ENCODE results near the gene GALNT2.

The GALNT2 gene

DNA sequence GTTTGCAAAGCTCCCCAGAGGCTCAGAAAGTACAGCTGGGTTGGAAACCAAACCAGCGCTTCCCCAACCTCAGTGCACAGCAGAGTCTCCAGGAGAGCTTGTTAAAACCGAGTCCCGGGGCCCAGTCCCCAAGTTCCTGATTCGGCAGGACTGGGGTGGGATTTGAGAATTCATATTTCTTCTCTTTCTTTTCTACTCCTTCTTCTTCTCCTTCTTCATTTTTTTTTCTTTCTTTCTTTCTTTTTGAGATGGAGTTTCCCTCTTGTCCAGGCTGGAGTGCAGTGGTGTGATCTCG is 222.3 kb downstream of the GALNT2 start:
- H3K27ac Mint-ChIP-seq (ENCODE audit: low read depth), result no peak overlapping the region
- H3K27me3 Mint-ChIP-seq, result peaks cover 54% of the 10 kb centered on the region
- no peak overlapping the region for H3K4me3 Mint-ChIP-seq
- no peaks in the 10 kb centered on the region for H3K36me3 Mint-ChIP-seq (ENCODE audit: insufficient read depth)
- ATAC-seq (replicated peaks; ENCODE audit: extremely low read depth, poor library complexity, severe bottlenecking), result no peak
- no peaks in the 10 kb centered on the region for H3K9me3 Mint-ChIP-seq
- DNase-seq (ENCODE audit: low spot score in 2 of 2), result no peak
- peaks cover 9% of the 10 kb centered on the region for H3K4me1 Mint-ChIP-seq

- H3K4me1 Mint-ChIP-seq, result peaks cover 9% of the 10 kb centered on the region
- no peak for DNase-seq (ENCODE audit: low spot score in 2 of 2)
Measured at GRCh38 chr1:230291731-230292620, 224.9 kb downstream of the GALNT2 start.

DNA sequence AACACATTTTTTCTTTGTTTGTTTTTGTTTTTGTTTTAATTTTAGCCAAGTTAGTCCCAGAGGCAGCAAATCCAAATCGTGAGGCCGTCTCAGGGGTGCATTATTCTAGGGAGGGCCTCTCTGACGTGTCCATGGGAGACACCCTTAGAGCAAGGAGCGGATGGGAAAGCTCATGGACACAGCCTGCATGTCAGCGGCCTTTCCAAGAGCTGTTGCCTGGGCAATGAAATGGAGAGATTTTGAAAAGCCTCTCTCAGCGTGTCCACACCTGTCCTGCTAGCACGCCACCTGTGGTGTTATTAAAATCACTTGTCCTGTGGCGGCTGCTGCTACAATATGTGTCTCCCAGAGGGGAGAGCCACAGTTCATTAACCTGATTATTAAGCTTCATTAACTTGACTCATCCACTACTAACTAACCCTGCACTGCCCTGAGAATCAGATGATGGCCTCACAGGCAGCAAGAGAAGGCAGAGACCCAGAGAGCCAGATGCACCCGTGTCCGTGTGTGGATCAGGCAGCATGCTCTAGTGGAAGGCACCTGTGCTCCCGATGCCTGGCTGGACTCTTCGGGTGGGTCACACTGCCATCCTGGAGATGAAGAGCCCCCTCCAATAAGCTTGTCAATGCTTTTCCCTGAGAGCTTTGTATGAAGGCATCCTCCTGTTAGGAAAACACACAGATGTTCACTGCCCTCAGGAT is 225.8 kb downstream of the GALNT2 start:
- DNase-seq (ENCODE audit: low spot score in 2 of 2) (no peak), ATAC-seq (replicated peaks; ENCODE audit: extremely low read depth, poor library complexity, severe bottlenecking) (no peak)
- Mint-ChIP-seq H3K4me3 (no peak overlapping the region), H3K36me3 (ENCODE audit: insufficient read depth) (no peaks in the 10 kb centered on the region), H3K4me1 (peaks cover 9% of the 10 kb centered on the region), H3K9me3 (no peaks in the 10 kb centered on the region), H3K27me3 (peaks cover 69% of the 10 kb centered on the region), H3K27ac (ENCODE audit: low read depth) (no peak overlapping the region)

More at GRCh38 chr1:230291731-230292620, 224.9 kb downstream of the GALNT2 start:
- H3K4me3 Mint-ChIP-seq, result no peak overlapping the region
- H3K27ac Mint-ChIP-seq (ENCODE audit: low read depth), result no peak overlapping the region
- H3K27me3 Mint-ChIP-seq, result peaks cover 75% of the 10 kb centered on the region
- ATAC-seq (replicated peaks; ENCODE audit: extremely low read depth, poor library complexity, severe bottlenecking), result no peak
- H3K36me3 Mint-ChIP-seq (ENCODE audit: insufficient read depth), result no peaks in the 10 kb centered on the region
- no peaks in the 10 kb centered on the region for H3K9me3 Mint-ChIP-seq

- no peak for DNase-seq (ENCODE audit: low spot score in 2 of 2)
- Mint-ChIP-seq H3K9me3 (no peaks in the 10 kb centered on the region), H3K27ac (ENCODE audit: low read depth) (no peak overlapping the region), H3K27me3 (peaks cover 64% of the 10 kb centered on the region), H3K4me1 (peaks cover 9% of the 10 kb centered on the region), H3K36me3 (ENCODE audit: insufficient read depth) (no peaks in the 10 kb centered on the region), H3K4me3 (no peak overlapping the region)
- no peak for ATAC-seq (replicated peaks; ENCODE audit: extremely low read depth, poor library complexity, severe bottlenecking)
Measured at GRCh38 chr1:230293390-230293700, 226.3 kb downstream of the GALNT2 start.

- H3K27me3 Mint-ChIP-seq, result peaks cover 54% of the 10 kb centered on the region
- H3K36me3 Mint-ChIP-seq (ENCODE audit: insufficient read depth), result no peaks in the 10 kb centered on the region
- no peak for DNase-seq (ENCODE audit: low spot score in 2 of 2)
- no peak overlapping the region for H3K4me3 Mint-ChIP-seq
- H3K4me1 Mint-ChIP-seq, result peaks cover 9% of the 10 kb centered on the region
- no peaks in the 10 kb centered on the region for H3K9me3 Mint-ChIP-seq
- no peak for ATAC-seq (replicated peaks; ENCODE audit: extremely low read depth, poor library complexity, severe bottlenecking)
- H3K27ac Mint-ChIP-seq (ENCODE audit: low read depth), result no peak overlapping the region
Measured at GRCh38 chr1:230295367-230295766, 228.3 kb downstream of the GALNT2 start.

- H3K27me3 Mint-ChIP-seq, result peaks cover 29% of the 10 kb centered on the region
- H3K9me3 Mint-ChIP-seq, result no peaks in the 10 kb centered on the region
- no peak overlapping the region for H3K27ac Mint-ChIP-seq (ENCODE audit: low read depth)
- ATAC-seq (replicated peaks; ENCODE audit: extremely low read depth, poor library complexity, severe bottlenecking) (no peak), DNase-seq (ENCODE audit: low spot score in 2 of 2) (no peak)
- no peak overlapping the region for H3K4me3 Mint-ChIP-seq
- no peaks in the 10 kb centered on the region for H3K36me3 Mint-ChIP-seq (ENCODE audit: insufficient read depth)
- no peaks in the 10 kb centered on the region for H3K4me1 Mint-ChIP-seq
Measured at GRCh38 chr1:230299191-230300006, 232.4 kb downstream of the GALNT2 start.

GRCh38 chr1:230300322-230301301 is 233.6 kb downstream of the GALNT2 start:
- ATAC-seq (replicated peaks; ENCODE audit: extremely low read depth, poor library complexity, severe bottlenecking) (no peak), DNase-seq (ENCODE audit: low spot score in 2 of 2) (no peak)
- H3K27ac Mint-ChIP-seq (ENCODE audit: low read depth), result no peak overlapping the region
- H3K36me3 Mint-ChIP-seq (ENCODE audit: insufficient read depth), result no peaks in the 10 kb centered on the region
- H3K27me3 Mint-ChIP-seq, result peaks cover 17% of the 10 kb centered on the region
- H3K4me1 Mint-ChIP-seq, result no peaks in the 10 kb centered on the region
- no peaks in the 10 kb centered on the region for H3K9me3 Mint-ChIP-seq
- no peak overlapping the region for H3K4me3 Mint-ChIP-seq

GRCh38 chr1:230301322-230301721 is 234.3 kb downstream of the GALNT2 start:
- Mint-ChIP-seq H3K27ac (ENCODE audit: low read depth) (no peak overlapping the region), H3K27me3 (peaks cover 10% of the 10 kb centered on the region), H3K4me1 (no peaks in the 10 kb centered on the region), H3K9me3 (no peaks in the 10 kb centered on the region), H3K4me3 (no peak overlapping the region), H3K36me3 (ENCODE audit: insufficient read depth) (no peaks in the 10 kb centered on the region)
- DNase-seq (ENCODE audit: low spot score in 2 of 2) (no peak), ATAC-seq (replicated peaks; ENCODE audit: extremely low read depth, poor library complexity, severe bottlenecking) (no peak)

DNA sequence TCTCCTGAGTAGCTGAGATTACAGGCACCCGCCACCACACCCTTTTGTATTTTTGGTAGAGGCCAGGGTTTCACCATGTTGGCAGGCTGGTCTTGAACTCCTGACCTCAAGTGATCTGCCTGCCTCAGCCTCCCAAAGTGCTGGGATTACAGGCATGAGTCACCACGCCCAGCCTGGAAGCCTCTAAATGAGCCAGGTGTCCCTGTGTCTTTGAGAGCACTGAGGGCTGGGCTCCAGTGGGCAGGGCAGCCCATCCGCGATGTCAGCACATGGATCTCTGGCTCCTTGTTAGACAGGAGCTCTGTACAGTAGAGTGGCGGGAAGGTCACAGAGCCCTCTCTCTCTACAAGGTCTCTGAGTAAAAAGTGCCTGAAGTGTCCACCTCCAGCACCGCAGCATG is 234.8 kb downstream of the GALNT2 start:
- H3K4me3 Mint-ChIP-seq, result no peak overlapping the region
- H3K36me3 Mint-ChIP-seq (ENCODE audit: insufficient read depth), result no peaks in the 10 kb centered on the region
- DNase-seq (ENCODE audit: low spot score in 2 of 2), result no peak
- H3K4me1 Mint-ChIP-seq, result no peaks in the 10 kb centered on the region
- H3K27me3 Mint-ChIP-seq, result peaks cover 8% of the 10 kb centered on the region
- H3K9me3 Mint-ChIP-seq, result no peaks in the 10 kb centered on the region
- no peak for ATAC-seq (replicated peaks; ENCODE audit: extremely low read depth, poor library complexity, severe bottlenecking)
- H3K27ac Mint-ChIP-seq (ENCODE audit: low read depth), result no peak overlapping the region

GRCh38 chr1:230303069-230303468 is 236.0 kb downstream of the GALNT2 start:
- no peaks in the 10 kb centered on the region for H3K36me3 Mint-ChIP-seq (ENCODE audit: insufficient read depth)
- H3K4me1 Mint-ChIP-seq, result no peaks in the 10 kb centered on the region
- H3K4me3 Mint-ChIP-seq, result no peak overlapping the region
- no peak for ATAC-seq (replicated peaks; ENCODE audit: extremely low read depth, poor library complexity, severe bottlenecking)
- no peaks in the 10 kb centered on the region for H3K9me3 Mint-ChIP-seq
- no peak overlapping the region for H3K27ac Mint-ChIP-seq (ENCODE audit: low read depth)
- peaks cover 8% of the 10 kb centered on the region for H3K27me3 Mint-ChIP-seq
- no peak for DNase-seq (ENCODE audit: low spot score in 2 of 2)

GRCh38 chr1:230303822-230304221 is 236.8 kb downstream of the GALNT2 start:
- H3K4me3 Mint-ChIP-seq, result no peak overlapping the region

DNA sequence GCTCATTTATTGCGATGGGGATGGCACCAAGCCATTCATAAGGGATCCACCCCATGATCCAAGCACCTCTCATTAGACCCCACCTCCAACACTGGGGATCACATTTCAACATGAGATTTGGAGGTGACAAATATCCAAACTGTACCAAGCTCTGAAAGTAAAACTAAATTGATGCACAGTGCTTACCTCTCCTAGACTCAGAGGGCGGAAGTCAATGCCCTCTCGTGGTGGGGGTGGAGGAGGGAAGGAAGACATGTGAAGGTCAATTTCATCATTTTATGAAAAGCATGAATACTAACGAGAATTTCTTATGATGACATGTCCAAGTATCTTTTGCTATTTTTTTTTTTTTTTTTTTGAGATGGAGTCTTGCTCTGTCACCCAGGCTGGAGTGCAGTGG is 239.1 kb downstream of the GALNT2 start:
- Mint-ChIP-seq H3K27ac (ENCODE audit: low read depth) (no peak overlapping the region), H3K4me1 (peaks cover 5% of the 10 kb centered on the region), H3K36me3 (ENCODE audit: insufficient read depth) (no peaks in the 10 kb centered on the region), H3K27me3 (peaks cover 8% of the 10 kb centered on the region), H3K4me3 (no peak overlapping the region), H3K9me3 (no peaks in the 10 kb centered on the region)
- no peak for ATAC-seq (replicated peaks; ENCODE audit: extremely low read depth, poor library complexity, severe bottlenecking)
- DNase-seq (ENCODE audit: low spot score in 2 of 2), result no peak

More at GRCh38 chr1:230303822-230304221, 236.8 kb downstream of the GALNT2 start:
- H3K9me3 Mint-ChIP-seq, result no peaks in the 10 kb centered on the region
- no peak overlapping the region for H3K27ac Mint-ChIP-seq (ENCODE audit: low read depth)
- ATAC-seq (replicated peaks; ENCODE audit: extremely low read depth, poor library complexity, severe bottlenecking), result no peak
- DNase-seq (ENCODE audit: low spot score in 2 of 2), result no peak
- H3K4me1 Mint-ChIP-seq, result no peaks in the 10 kb centered on the region
- peaks cover 8% of the 10 kb centered on the region for H3K27me3 Mint-ChIP-seq
- no peaks in the 10 kb centered on the region for H3K36me3 Mint-ChIP-seq (ENCODE audit: insufficient read depth)

Measured in central memory CD8-positive, alpha-beta T cell (primary cell).